OCI-LY3 (cell line): ENCODE data around the gene RAB31.

Experiments used
- EZH2phosphoT487 ChIP-seq: fragments of 200-600 bp; shearing (Covaris generic); IDR thresholded peaks from 2 replicates; pipeline ENCODE4 v1.6.1; 2018; ENCODE audit warnings: antibody characterized with exemption, mixed run types, low read depth
- TF ChIP-seq, protein P1 (sequence below): fragments of 200-600, 300-600 bp; sonication (generic); IDR thresholded peaks from 2 replicates; pipeline ENCODE4 v1.5.1; 2014; ENCODE audit warnings: antibody characterized with exemption, low read length, low read depth

DNA sequence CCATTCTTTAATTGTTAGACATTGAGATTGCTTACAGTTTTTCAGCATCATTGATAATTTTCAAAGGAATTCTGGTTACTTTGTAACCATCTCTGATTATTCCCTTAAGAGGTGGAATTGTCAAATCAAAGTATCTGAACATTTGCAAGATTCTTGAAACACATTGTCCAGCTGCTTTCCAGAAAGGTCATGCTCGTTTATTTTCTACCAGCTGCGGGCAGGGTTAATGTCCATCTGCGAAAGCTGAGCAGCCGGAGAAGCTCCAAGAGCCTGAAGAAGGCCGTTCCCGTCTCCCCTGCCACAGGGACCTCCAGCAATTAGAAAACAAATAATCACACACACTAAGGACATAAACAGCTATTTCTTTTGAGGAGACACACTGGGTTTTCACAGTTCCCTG, 101.6 kb downstream of the RAB31 start:
- TF ChIP-seq, protein P1, sequence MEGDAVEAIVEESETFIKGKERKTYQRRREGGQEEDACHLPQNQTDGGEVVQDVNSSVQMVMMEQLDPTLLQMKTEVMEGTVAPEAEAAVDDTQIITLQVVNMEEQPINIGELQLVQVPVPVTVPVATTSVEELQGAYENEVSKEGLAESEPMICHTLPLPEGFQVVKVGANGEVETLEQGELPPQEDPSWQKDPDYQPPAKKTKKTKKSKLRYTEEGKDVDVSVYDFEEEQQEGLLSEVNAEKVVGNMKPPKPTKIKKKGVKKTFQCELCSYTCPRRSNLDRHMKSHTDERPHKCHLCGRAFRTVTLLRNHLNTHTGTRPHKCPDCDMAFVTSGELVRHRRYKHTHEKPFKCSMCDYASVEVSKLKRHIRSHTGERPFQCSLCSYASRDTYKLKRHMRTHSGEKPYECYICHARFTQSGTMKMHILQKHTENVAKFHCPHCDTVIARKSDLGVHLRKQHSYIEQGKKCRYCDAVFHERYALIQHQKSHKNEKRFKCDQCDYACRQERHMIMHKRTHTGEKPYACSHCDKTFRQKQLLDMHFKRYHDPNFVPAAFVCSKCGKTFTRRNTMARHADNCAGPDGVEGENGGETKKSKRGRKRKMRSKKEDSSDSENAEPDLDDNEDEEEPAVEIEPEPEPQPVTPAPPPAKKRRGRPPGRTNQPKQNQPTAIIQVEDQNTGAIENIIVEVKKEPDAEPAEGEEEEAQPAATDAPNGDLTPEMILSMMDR, result no peak
- TF ChIP-seq EZH2phosphoT487, result no peak
